Stimulated activated CD8-positive, alpha-beta memory T cell treated with anti-CD3 and anti-CD28 coated beads, Interleukin-2, amount 100 ng/mL, for 1 hour (primary cell): ENCODE measurements around the gene UCHL3.

ENCODE experiments used
- DNase-seq, 2 donors: peaks; one replicate each; pipeline ENCODE4 v3.0.0-alpha.2; 2020; ENCODE audit warnings: low read depth in 2 of 2

UCHL3 gene

DNA sequence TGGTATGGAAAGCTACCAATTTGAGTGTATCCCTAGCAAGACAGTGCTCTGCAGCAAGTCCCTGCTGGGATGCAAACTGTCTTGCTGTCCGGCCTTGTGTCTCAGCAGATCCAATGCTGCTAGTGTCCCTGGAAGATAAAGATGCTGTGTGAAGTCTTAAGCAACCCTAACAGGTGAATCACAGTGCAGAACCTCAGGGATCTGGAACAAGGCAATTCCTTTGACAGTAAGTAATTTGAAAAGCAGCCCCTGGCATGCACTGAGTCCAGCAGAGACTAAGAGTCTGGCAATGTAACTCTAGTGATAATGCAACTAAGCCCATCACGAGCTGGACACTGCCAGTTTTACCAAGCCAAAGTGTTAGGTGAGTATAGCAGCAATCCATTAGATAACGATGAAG is 1.7 kb upstream of the UCHL3 start:
- DNase-seq, result no peak

DNA sequence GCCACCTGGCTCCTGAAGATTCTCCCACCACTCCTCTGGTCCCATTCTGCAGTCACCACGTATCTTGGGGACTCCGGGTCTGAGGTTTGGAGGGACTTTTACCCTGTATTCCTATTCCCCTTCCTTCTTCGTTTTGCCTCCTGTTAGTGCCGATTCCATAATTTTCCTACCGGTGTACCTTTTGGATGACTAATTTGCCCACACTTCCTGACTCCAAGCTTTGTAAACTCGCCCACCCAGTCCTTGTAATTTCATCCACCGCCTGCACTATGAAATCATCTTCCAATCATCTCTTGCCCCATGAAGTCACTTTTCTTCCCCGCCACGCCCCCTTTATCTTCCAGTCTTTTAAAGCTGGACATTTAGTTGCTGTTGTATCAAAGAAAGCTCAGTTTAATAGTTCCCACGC is 572 bp downstream of the UCHL3 start:
- DNase-seq, result no peak

DNA sequence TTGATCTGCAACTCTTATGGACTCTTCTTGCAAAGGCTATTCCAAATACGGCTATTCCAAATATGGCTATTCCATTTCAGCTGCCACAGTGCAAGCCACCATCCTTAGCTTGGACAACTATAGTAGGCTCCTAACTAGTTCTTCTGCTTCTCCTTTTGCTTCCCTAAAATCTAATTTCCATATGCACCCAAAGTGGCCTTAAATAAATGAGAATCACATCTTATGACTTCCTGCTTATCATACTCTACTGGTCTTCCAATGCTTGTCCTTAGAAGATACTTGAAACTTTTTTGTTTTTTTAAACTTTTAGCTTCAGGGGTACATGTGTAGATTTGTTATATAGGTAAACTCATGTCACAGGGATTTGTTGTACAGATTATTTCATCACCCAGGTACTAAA is 4.9 kb downstream of the UCHL3 start:
- no peak for DNase-seq

DNA sequence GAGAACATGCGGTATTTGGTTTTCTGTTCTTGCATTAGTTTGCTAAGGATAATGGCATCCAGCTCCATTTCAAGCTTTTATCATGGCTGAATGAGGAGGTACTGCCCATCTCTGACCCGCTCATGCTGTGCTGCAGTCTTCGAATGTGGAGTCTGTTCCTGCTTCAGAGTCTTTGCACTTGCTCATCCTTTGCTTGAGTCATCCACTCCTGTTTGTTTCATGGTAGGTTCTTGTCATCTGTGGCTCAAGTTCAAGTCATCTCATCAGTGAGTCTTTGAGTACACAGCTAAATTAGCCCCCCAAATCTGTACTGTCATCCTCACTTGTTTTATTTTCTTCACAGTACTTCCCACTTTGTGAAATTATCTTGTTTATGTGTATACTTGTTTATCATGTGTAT is 5.4 kb downstream of the UCHL3 start:
- no peak for DNase-seq

DNA sequence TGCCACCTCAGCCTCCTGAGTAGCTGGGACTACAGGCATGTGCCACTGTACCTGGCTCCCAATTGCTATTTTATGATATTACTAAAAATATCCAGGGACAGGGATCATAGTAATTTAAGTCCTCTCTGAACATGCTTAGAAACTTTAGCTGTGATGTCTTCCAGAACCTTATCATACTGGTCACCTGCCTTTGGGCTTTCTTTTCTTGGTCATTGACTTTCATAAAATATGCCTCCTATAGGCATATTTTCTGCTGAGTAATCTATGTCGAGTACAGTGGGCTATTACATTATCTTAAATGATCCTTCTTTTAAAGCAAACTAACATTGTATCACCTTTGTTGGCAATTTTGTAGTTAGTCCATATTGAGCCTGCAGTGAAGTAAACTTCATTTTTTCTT is 6.2 kb downstream of the UCHL3 start:
- DNase-seq, result no peak

DNA sequence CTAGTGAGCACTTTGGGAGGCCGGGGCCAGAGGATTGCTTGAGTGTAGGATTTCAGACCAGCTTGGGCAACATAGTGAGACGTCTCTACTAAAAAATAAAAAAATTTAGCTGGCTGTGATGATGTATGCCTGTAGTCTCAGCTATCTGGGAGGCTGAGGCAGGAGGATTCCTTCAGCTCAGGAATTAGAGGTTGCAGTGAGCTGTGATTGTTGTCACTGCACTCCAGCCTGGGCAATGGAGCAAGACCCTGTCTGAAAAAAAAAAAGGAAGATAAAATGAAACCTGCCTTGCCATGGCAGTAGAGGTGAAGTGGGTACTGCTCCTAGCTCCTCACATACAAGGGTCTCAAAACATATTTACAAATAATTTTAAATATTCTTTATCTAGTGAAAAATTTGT is 7.4 kb downstream of the UCHL3 start:
- DNase-seq, result no peak

DNA sequence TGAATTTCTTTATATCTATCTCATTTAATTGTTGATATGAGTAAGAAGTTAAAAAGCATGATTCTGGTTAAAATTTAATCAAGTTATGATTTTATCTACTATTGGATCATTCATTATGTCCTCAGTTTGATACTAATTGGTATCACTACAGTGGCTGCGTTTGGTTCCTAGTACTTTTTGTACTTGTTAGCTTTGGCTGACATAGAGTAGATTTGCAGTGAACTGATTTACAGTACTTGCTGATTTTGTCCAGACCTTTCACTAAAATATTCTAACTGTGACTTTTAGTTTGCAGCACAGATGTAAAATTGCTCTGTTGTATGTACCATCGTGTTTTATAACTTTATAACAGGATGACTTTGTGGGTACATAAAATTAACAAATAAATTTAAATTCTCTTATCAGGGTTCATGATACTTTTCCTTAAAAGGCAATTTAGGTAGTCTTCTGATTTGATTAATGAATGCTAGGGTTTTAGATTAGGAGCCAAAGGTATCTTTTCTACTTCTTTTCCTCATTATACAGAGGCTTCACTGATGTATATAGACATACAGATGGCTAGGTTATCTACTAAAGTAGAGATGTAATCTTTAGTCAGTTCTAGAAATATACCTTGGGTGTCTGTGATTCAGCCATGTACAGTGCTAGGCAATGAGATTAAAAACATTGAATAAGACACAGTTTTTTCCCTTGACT is 8.7 kb downstream of the UCHL3 start:
- no peak for DNase-seq

DNA sequence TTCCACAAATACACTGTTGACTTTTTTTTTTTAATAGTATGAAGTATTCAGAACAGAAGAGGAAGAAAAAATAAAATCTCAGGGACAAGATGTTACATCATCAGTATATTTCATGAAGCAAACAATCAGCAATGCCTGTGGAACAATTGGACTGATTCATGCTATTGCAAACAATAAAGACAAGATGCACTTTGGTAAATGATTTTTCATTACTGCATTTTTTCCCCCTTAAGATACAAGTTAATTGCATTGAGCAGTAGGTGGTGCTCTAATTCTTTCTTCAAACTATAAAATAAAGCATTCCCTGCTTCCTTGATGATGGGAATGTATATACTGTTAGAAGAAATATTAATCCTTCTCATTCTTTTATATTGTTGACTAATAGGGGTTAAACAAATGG is 17.1 kb downstream of the UCHL3 start:
- no peak for DNase-seq

DNA sequence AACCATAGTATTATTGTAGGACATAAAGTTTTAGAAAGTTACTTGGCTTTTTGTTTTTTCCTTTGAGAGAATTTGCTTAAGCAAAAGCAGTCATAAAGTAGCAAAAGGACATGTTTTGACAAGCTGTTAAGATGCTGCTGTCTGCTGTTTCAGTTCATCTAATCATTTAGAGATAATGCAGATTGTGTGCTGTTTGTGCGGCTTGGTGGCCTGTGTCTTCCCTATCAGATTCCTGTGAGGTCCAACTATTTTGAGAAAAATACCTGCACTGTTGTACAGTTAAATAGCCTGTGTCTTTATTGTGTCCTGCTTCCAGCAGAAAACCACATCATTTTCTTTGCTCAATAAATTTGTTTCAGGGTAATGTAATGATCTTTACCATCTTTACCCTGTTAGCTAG is 20.0 kb downstream of the UCHL3 start:
- no peak for DNase-seq

DNA sequence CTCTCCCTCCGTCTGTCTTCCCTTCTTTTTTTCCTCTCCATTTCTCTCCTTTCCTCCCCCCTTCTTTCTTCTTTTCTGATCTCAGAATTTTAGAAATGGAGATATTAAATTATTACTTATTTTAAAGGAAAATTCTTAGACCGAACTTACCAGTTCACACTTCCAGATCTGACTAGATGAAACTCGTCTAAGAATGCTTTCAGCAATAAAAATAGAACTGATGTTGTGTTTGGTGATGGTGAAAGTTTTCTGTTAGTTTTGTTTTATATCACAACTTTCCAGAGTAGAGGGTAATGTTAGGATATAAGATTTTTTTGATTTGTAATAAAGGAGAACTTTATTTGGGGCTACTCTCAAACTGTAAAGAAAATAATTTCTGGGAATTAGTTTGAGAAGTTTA is 29.9 kb downstream of the UCHL3 start:
- DNase-seq, result no peak

DNA sequence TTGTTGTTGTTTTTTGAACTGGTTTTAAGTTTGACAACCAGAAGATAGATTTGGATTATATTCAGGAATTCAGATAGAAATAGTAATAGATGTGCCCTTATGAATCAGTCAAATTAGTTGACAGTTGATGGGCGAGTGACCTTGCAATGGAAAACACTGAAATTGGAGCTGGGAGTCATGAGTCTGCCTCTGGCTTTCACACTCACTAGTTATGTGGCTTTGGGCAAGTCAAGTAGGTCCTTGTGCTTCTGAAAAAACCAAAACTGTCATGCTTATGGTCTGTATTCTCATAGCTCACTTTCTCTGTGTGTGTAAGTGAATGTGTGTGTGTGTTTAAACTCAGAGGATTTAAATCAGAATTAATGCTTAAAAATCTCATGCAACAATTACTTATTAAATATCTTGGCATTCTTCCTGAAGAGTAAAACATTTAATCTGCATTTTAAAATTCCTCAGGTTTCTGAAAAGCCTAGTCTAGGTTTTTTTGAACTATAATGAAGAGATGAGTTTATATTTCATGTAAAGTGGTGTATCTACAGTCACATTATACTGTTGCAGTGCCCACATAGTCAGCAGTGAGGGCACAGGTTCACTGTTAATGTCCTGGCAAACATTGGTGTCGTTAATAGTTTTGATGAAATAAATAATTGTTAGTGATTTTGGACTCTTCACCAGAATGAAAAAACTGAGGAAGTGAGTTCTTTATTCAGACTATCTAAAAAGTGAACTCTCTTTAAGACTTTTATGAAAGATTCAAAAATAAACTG is 32.5 kb downstream of the UCHL3 start:
- DNase-seq, result no peak

DNA sequence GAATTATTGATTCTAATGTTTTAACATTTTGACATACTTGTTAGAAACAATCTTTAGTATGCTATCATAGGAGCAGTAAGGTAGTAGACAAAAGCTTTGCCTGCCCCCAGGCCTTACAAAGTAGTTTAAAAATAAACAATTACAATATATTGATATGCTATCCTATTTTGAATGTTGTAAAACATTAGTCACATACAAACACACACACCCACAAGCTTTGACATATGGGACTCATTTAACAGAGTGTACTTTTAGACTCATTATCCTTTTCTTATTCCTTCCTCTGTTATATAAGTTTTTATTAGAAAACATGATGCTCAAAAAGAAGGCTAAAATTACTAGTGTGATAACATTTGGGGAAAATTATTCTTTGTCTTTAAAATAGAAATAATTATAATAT is 33.5 kb downstream of the UCHL3 start:
- DNase-seq, result no peak

DNA sequence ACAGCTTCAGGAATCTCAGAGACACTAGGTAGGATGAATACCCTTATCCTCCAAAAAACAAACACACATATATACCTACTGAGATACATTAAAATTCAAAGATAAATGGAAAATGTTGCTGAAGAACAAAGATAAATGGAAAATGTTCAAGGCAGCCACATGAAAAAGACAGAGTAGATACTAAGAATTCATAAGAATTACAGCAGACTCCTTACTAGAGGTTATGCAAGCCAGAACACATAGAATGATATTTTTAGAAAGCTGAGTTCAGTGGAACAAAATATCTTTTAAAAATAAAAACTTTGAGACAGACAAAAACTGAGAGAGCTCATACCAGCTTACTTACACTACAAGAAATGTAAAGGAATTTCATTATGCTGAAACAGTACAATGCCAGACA is 35.6 kb downstream of the UCHL3 start:
- DNase-seq, result no peak

DNA sequence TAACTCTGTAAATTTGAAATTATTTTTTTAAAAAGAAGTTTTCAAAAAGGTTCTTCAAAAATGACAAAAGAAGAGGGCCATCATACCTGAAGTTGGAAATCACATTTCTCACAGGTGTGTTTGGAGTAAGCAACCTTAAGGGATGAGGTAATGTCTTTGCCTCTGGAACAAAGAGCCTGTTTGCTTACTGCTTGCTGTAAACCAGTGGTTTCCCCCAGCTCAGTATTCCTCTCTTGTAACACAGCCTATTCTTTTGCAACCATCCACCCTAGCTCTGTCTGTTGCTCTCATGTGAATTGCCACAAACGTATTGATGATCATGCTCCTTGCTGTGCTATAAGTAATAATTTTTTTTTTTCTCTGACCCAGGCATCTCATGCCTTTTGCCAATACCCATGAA is 38.1 kb downstream of the UCHL3 start:
- DNase-seq, result no peak

DNA sequence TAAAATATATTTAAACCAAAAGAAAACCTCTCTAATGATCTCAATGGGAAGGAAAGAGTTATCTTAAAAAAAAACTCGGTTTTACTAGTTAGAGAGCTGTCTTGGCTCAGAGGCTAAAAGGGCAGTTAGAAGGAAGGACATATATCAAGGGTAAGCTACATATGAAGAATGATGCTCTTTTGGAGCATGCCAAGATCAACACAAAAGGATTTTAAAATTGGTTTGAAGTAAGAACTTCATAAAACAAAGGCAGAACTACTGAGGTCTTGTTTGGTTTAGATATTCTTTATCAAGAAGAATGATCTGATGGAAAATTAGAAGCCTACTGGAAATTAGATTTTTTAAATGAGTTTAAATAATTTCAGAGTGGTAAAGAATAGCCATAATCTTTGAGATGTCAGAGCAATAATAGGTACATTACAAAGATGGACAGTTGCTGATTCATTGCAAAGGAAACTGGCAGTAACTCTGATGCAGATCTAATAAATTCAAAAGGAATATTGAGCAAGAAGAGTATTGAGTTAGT is 47.1 kb downstream of the UCHL3 start:
- DNase-seq, result no peak

DNA sequence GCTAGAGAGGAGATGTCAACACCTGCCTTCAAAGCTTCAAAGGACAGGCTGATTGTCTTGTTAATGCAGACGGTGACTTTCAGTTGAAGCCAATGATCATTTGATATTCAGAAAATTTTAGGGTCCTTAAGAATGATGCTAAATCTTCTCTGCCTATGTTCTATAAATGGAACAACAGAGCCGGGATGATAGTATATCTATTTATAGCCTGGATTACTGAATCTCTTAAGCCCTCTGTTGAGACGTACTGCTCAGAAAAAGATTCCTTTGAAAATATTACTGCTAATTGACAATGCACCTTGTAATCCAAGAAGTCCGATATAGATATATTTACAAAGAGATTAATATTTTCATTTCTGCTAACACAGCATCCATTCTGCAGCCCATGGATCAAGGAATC is 50.8 kb downstream of the UCHL3 start:
- no peak for DNase-seq

DNA sequence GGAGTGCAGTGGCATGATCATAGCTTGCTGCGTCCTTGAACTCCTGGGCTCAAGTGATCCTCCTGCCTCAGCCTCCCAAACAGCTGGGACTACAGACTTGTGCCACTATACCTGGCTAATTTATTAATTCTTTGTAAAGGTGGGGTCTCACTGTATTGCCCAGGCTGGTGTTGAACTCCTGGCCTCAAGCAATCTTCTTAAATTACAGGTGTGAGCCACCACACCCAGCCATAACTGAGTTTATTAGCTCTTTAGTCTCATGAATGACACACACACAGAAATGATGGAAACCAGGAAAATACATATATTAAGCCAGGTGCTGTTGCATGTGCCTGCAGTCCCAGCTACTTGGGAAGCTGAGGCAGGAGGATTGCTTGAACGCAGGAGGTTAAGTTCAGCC is 53.4 kb downstream of the UCHL3 start:
- no peak for DNase-seq

DNA sequence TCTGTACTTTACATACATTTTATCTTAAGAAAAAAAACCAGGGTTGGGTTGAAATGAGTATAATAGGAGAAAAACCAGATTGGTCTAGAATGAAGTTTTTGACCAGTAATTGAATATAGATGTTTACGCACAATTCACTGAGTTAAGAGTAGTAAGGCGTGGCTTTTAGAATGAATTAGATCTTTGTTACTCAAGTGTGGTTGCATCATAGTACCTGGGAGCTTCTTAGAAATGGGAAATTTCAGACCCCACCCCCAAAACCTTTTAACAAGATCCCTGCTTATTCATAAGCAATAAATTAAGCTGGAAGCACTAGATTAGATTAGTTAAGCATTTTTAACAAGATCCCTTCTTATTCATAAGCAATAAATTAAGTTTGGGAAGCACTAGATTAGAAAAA is 57.9 kb downstream of the UCHL3 start:
- no peak for DNase-seq

DNA sequence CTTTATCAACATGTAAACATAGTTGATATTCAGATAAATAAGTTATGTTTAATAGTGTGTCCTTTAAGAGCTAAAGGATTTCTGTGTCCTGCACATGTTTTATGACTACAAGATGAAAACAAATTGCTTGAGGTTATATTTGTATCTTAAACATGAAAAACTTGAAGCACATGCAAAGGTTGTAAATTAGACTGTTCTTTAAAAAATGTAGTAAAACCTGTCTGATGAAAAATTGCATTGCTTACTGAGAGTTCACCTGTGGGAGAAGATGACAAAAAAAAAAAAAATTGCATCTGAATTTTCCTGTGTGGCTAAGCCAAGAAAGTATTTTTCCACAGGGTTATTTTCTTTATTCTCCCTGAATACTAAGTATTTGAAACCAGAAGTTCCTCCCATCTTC is 60.9 kb downstream of the UCHL3 start:
- DNase-seq, result no peak

DNA sequence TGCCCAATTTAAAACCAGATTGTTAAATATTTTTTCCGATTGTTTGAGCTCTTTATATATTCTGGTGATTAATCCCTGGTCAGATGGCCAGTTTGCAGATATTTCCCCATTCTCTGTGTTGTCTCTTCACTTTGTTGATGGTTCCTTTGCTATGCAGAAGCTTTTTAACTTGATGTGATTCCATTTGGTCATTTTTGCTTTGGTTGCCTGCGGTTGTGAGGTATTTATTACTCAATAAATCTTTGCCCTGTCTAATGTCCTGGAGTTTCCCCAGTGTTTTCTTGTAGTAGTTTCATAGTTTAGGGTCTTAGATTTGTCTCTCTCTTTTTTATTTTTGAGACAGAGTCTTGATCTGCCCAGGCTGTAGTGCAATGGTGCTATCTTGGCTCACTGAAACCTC is 62.8 kb downstream of the UCHL3 start:
- no peak for DNase-seq

DNA sequence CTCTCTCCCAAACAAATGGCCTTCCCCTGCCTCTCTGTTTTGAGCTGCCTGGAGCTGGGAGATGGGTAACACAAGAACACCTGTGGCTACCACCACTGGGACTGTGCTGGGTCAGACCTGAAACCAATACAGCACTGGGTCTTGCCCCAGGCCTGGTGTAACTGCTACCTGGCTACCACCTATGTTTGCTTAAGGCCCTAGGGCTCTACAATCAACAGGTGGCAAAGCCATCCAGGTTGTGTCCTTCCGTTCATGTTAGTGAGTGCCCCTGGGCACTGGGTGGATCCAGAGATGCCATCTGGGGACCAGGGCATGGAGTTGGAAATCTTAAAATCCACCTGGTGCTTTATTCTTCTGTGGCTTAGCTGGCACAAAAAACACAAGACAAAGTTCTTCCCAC is 67.6 kb downstream of the UCHL3 start:
- DNase-seq, result no peak

DNA sequence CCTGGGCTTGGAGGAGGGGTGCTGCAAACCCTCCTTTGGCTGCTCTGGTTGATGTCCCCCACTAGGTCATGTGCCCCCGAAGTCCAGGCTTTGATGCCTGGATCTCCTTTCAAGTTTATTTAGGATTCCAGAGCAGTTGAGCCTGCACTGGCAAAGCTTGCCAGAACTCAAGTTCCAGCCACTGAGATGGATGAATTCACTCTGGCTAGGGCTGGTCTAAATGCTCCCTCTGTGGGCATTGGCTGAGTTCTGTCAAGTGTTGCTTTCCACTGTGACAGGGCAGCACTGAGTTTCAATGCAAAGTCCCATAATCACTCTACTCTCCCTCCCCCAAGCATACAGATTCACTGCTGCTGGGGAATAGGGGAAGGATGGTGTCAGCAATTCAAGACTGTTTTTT is 68.7 kb downstream of the UCHL3 start:
- no peak for DNase-seq

DNA sequence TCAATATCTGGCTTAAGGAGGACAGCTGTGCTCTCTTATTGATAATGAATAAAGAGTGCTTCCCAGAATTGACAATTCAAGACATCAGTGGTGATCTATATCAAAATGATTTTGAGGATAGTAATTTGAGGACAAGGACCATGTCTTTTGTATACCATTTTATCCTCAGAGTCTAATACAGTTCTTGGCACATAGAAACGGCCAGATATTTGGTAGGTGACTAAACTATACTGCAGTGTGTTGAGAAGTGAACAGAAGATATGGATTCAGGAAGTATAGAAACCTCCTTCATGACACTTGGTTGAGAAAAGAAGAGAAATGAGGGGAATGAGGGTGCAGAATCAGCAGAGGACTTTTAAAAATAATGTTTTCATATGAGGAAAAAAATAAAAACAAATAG is 70.4 kb downstream of the UCHL3 start:
- DNase-seq, result no peak

DNA sequence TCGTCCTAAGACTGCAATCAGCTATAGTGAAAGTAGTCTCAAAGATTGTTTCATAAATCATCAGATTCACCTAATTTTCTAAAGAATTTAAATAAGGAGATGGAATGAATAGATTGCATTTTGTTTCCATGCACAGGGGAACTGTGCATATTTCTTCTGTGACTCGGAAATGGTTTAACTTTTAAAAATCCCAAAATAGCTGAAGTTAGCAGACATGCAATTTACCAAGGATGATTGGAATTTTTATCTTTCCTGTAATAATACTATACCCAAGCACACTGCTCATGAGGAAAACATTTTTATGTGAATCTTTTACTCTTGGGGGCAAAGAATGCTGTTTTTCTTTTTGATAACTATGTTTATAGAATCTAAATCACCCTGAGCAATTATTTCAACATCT is 71.6 kb downstream of the UCHL3 start:
- no peak for DNase-seq
